DOHH2 (cell line): ENCODE data around the gene ELL2.

Source experiments
- H3F3A ChIP-seq: fragments of 200-600 bp; sonication (generic), shearing (Covaris generic); 2 replicates; pipeline ENCODE4 v1.6.0; 2016; ENCODE audit warnings: antibody characterized with exemption, mild to moderate bottlenecking; ENCODE audit not compliant: control insufficient read depth, insufficient read depth
- H3K27ac ChIP-seq: fragments of 200-600 bp; sonication (generic); 2 replicates; pipeline ENCODE4 v1.5.1; 2014; ENCODE audit warnings: low read depth, mild to moderate bottlenecking, low read length, moderate library complexity
- H3K27me3 ChIP-seq: fragments of 200-600 bp; sonication (generic); 2 replicates; pipeline ENCODE4 v1.6.1; 2014; ENCODE audit warnings: mild to moderate bottlenecking, low read length, mixed read lengths; ENCODE audit not compliant: control insufficient read depth
- H3K36me3 ChIP-seq: fragments of 200-600 bp; sonication (generic); 2 replicates; pipeline ENCODE4 v1.6.1; 2014; ENCODE audit warnings: mild to moderate bottlenecking, low read length, moderate library complexity, mixed read lengths; ENCODE audit not compliant: control insufficient read depth
- H3K4me1 ChIP-seq: fragments of 200-600 bp; sonication (generic); 2 replicates; pipeline ENCODE4 v1.6.1; 2014; ENCODE audit warnings: mild to moderate bottlenecking, low read length, mixed read lengths; ENCODE audit not compliant: control insufficient read depth
- H3K4me2 ChIP-seq: fragments of 200-600 bp; sonication (generic); 2 replicates; pipeline ENCODE4 v1.6.0; 2014; ENCODE audit warnings: mild to moderate bottlenecking, low read length, moderate library complexity
- H3K4me3 ChIP-seq: fragments of 200-600 bp; sonication (generic); 2 replicates; pipeline ENCODE4 v1.5.1; 2014; ENCODE audit warnings: mild to moderate bottlenecking, low read length, mixed read lengths
- H3K79me2 ChIP-seq: fragments of 200-600 bp; sonication (generic); 2 replicates; pipeline ENCODE4 v1.6.1; 2014; ENCODE audit warnings: mild to moderate bottlenecking, low read length, mixed read lengths; ENCODE audit not compliant: control insufficient read depth
- H3K9me2 ChIP-seq: fragments of 200-600 bp; sonication (generic); replicated peaks from 2 replicates; pipeline ENCODE4 v1.6.1; 2014; ENCODE audit warnings: mild to moderate bottlenecking, low read length, mixed read lengths; ENCODE audit not compliant: control insufficient read depth
- H3K9me3 ChIP-seq: fragments of 200-600 bp; sonication (generic); 2 replicates; pipeline ENCODE4 v1.6.1; 2014; ENCODE audit warnings: antibody characterized with exemption, low read length, mixed read lengths; ENCODE audit not compliant: control insufficient read depth, insufficient read depth
- H4K20me1 ChIP-seq: fragments of 200-600 bp; sonication (generic); 2 replicates; pipeline ENCODE4 v1.6.0; 2014; ENCODE audit warnings: low read depth, mild to moderate bottlenecking, antibody characterized with exemption, low read length, moderate library complexity; ENCODE audit not compliant: control insufficient read depth, insufficient read depth
- CTCF ChIP-seq: fragments of 200-600 bp; sonication (generic); IDR thresholded peaks from one replicate; pipeline ENCODE4 v1.5.1; 2014; ENCODE audit warnings: antibody characterized with exemption, mild to moderate bottlenecking, low read depth, low read length; ENCODE audit not compliant: poor library complexity, severe bottlenecking
- EZH2phosphoT487 ChIP-seq: fragments of 200-600 bp; sonication (generic); IDR thresholded peaks from 2 replicates; pipeline ENCODE4 v1.6.1; 2017; ENCODE audit warnings: borderline replicate concordance, mild to moderate bottlenecking, antibody characterized with exemption, low read length, moderate library complexity, mixed read lengths

The ELL2 gene

GRCh38 chr5:95918421-95919006 is 43.1 kb downstream of the ELL2 start:
- Histone ChIP-seq H3F3A (no peaks in the 10 kb centered on the region), H3K36me3 (no peaks in the 10 kb centered on the region), H3K27me3 (peaks cover 4% of the 10 kb centered on the region; the same call in 1 of the 2 replicates), H3K4me3 (no peak overlapping the region), H3K9me3 (no peaks in the 10 kb centered on the region), H4K20me1 (no peaks in the 10 kb centered on the region), H3K79me2 (no peaks in the 10 kb centered on the region), H3K4me1 (no peaks in the 10 kb centered on the region), H3K4me2 (no peak overlapping the region), H3K9me2 (no peaks in the 10 kb centered on the region), H3K27ac (no peak overlapping the region)
- TF ChIP-seq EZH2phosphoT487, result no peak
- no peak for TF ChIP-seq CTCF

- H3K36me3 ChIP-seq, result no peaks in the 10 kb centered on the region
- no peaks in the 10 kb centered on the region for H4K20me1 ChIP-seq
- no peak overlapping the region for H3K4me3 ChIP-seq
- H3K27me3 ChIP-seq, result peaks cover 4% of the 10 kb centered on the region; the same call in 1 of the 2 replicates
- no peak overlapping the region for H3K4me2 ChIP-seq
- H3K9me3 ChIP-seq, result no peaks in the 10 kb centered on the region
- no peaks in the 10 kb centered on the region for H3F3A ChIP-seq
- no peaks in the 10 kb centered on the region for H3K4me1 ChIP-seq
- no peaks in the 10 kb centered on the region for H3K9me2 ChIP-seq
- no peaks in the 10 kb centered on the region for H3K79me2 ChIP-seq
- TF ChIP-seq CTCF (no peak), EZH2phosphoT487 (no peak)
- H3K27ac ChIP-seq, result no peak overlapping the region
Measured at GRCh38 chr5:95917207-95917606, 44.4 kb downstream of the ELL2 start.

DNA sequence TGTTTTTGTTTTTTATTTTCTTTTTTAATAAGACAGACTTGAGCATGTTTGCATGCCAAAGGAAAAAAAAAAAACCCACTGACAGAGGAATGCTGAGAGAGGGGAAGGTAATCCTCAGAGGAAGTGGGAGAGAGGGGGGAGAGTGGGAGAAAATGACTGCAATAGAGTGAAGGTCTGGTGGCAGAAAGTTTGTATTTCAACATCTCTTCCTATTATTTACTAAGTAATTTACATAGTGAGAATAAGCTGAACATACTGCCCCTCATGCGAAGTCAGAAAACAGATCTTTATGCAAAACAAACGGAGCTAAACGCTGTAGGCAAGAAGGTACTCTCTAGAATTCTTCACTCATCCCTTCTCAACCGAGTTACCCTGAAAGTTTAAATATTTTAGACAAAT is 45.0 kb downstream of the ELL2 start:
- H3K27me3 ChIP-seq, result peaks cover 4% of the 10 kb centered on the region; the same call in 1 of the 2 replicates
- H3K4me1 ChIP-seq, result no peaks in the 10 kb centered on the region
- H3F3A ChIP-seq, result no peaks in the 10 kb centered on the region
- no peaks in the 10 kb centered on the region for H3K9me3 ChIP-seq
- H3K9me2 ChIP-seq, result no peaks in the 10 kb centered on the region
- H3K4me3 ChIP-seq, result no peak overlapping the region
- no peaks in the 10 kb centered on the region for H4K20me1 ChIP-seq
- no peak overlapping the region for H3K4me2 ChIP-seq
- no peaks in the 10 kb centered on the region for H3K36me3 ChIP-seq
- TF ChIP-seq CTCF, result no peak
- no peak for TF ChIP-seq EZH2phosphoT487
- no peaks in the 10 kb centered on the region for H3K79me2 ChIP-seq
- H3K27ac ChIP-seq, result no peak overlapping the region
